Endothelial cell of umbilical vein (primary cell): ENCODE results near the gene TMEM204. TPM values are rescaled to one million over a fixed set of nuclear protein-coding genes. Genes with fewer than 3 reads are reported as not detected.

Experiments
- BruUV-seq: library from RNA; stranded (reverse); fragments of 400-500 nt; replicated peaks from 2 replicates; lab custom pipeline; 2021; lab: Mats Ljungman, UMichigan
- CTCF ChIA-PET: fragments of 300-600, 350-600 bp; sonication (Branson Sonifier 250); formaldehyde crosslinking; loops from one replicate; lab custom pipeline; 2021; ENCODE audit warnings: antibody characterized with exemption, inconsistent platforms; lab: Charles Lee
- POLR2A ChIA-PET: fragments of 300-600, 350-600 bp; sonication (Branson Sonifier 250); formaldehyde crosslinking; loops from one replicate; lab custom pipeline; 2021; ENCODE audit warnings: antibody characterized with exemption, inconsistent platforms; lab: Charles Lee
- DNase-seq: peaks from one replicate; pipeline ENCODE4 v3.0.0-alpha.2; 2011; ENCODE audit warnings: low read depth, low spot score
- FAIRE-seq: peaks from 2 replicates; lab custom pipeline; 2011; peaks lifted over from hg19 to GRCh38; lab: Jason Lieb, UNC
- H2AFZ ChIP-seq: 2 replicates; pipeline ENCODE4 v1.6.0; 2012; ENCODE audit warnings: low read depth, low read length, control low read depth, inconsistent platforms
- H3K27ac ChIP-seq: 2 replicates; pipeline ENCODE4 v1.5.1; 2011; ENCODE audit warnings: low read depth, mild to moderate bottlenecking, control low read depth, low read length, moderate library complexity; ENCODE audit not compliant: insufficient read depth
- H3K27me3 ChIP-seq, 2 experiments: 2 replicates each; pipeline versions ENCODE4 v1.6.0 to v1.6.1; 2011; ENCODE audit warnings: low read length in 2 of 2, mixed read lengths in 1 of 2; ENCODE audit not compliant: control insufficient read depth in 2 of 2, insufficient read depth in 2 of 2
- H3K36me3 ChIP-seq, 2 experiments: 2 replicates in 1 of 2; 3 replicates in 1 of 2; pipeline ENCODE4 v1.5.1; 2011; ENCODE audit warnings: low read length in 2 of 2, mild to moderate bottlenecking in 1 of 2, moderate library complexity in 1 of 2; ENCODE audit not compliant: control insufficient read depth in 2 of 2, insufficient read depth in 2 of 2; ENCODE audit errors: extremely low read depth in 1 of 2
- H3K4me1 ChIP-seq: 3 replicates; pipeline ENCODE4 v1.5.1; 2011; ENCODE audit warnings: mild to moderate bottlenecking, low read length; ENCODE audit not compliant: control insufficient read depth, insufficient read depth; ENCODE audit errors: extremely low read depth
- H3K4me2 ChIP-seq: 2 replicates; pipeline ENCODE4 v1.6.1; 2011; ENCODE audit warnings: low read length, control low read depth, mixed read lengths; ENCODE audit not compliant: insufficient read depth
- H3K4me3 ChIP-seq, 3 experiments: fragments of 200-600 bp in 1 of 3; sonication (generic), shearing (Covaris generic) in 1 of 3; replicated peaks in 1 of 3; 2 replicates each; pipeline ENCODE4 v1.5.1; 2011 to 2016; ENCODE audit warnings: control low read depth in 3 of 3, low read length in 3 of 3, mild to moderate bottlenecking in 2 of 3, inconsistent platforms in 1 of 3, low read depth in 1 of 3, moderate library complexity in 1 of 3; ENCODE audit not compliant: insufficient read depth in 1 of 3
- H3K79me2 ChIP-seq: 2 replicates; pipeline ENCODE4 v1.6.0; 2012; ENCODE audit warnings: low read length, inconsistent platforms; ENCODE audit not compliant: control insufficient read depth, insufficient read depth
- H3K9ac ChIP-seq: replicated peaks from 2 replicates; pipeline ENCODE3; 2011; ENCODE audit warnings: low read length, control low read depth; ENCODE audit not compliant: insufficient read depth; ENCODE audit errors: extremely low read depth
- H3K9me1 ChIP-seq: replicated peaks from 3 replicates; pipeline ENCODE4 v1.6.0; 2011; ENCODE audit warnings: mild to moderate bottlenecking, low read length; ENCODE audit not compliant: control insufficient read depth, insufficient read depth; ENCODE audit errors: extremely low read depth
- H3K9me3 ChIP-seq: replicated peaks from 2 replicates; pipeline ENCODE4 v1.5.1; 2012; ENCODE audit warnings: low read length, inconsistent platforms; ENCODE audit not compliant: control insufficient read depth, insufficient read depth
- H4K20me1 ChIP-seq: replicated peaks from 2 replicates; pipeline ENCODE3; 2011; ENCODE audit warnings: mild to moderate bottlenecking, low read length; ENCODE audit not compliant: control insufficient read depth, insufficient read depth; ENCODE audit errors: extremely low read depth
- CTCF ChIP-seq, 2 donors: IDR thresholded peaks; 1 replicate in 1 of 2; 2 replicates in 1 of 2; pipeline ENCODE4 v1.5.1; 2011; ENCODE audit warnings: low read length in 2 of 2, mild to moderate bottlenecking in 2 of 2, moderate library complexity in 2 of 2, control low read depth in 1 of 2, inconsistent platforms in 1 of 2, low read depth in 1 of 2; ENCODE audit not compliant: insufficient read depth in 1 of 2; ENCODE audit errors: extremely low read depth in 1 of 2
- EZH2 ChIP-seq: IDR thresholded peaks from 2 replicates; pipeline ENCODE4 v1.6.1; 2012; ENCODE audit warnings: borderline replicate concordance, low read depth, mild to moderate bottlenecking, moderate library complexity, low read length, inconsistent platforms; ENCODE audit not compliant: severe bottlenecking
- FOS ChIP-seq: IDR thresholded peaks from 2 replicates; pipeline ENCODE4 v1.6.1; 2011; ENCODE audit warnings: mild to moderate bottlenecking, low read length, moderate library complexity, borderline replicate concordance; ENCODE audit not compliant: insufficient read depth
- GATA2 ChIP-seq: IDR thresholded peaks from 2 replicates; pipeline ENCODE4 v1.7.0; 2011; ENCODE audit warnings: low read depth, mild to moderate bottlenecking, moderate library complexity, mixed read lengths, low read length; ENCODE audit not compliant: insufficient read length, insufficient read depth
- JUN ChIP-seq: IDR thresholded peaks from 2 replicates; pipeline ENCODE4 v1.6.1; 2011; ENCODE audit warnings: borderline replicate concordance, low read depth; ENCODE audit not compliant: insufficient read length, insufficient read depth
- MYC ChIP-seq: IDR thresholded peaks from one replicate; pipeline ENCODE4 v1.6.1; 2011; ENCODE audit warnings: mild to moderate bottlenecking, low read depth, low read length
- POLR2A ChIP-seq: IDR thresholded peaks from 2 replicates; pipeline ENCODE4 v1.6.1; 2012; ENCODE audit warnings: low read depth, mild to moderate bottlenecking, control low read depth, low read length
- POLR2AphosphoS5 ChIP-seq: IDR thresholded peaks from 2 replicates; pipeline ENCODE4 v1.6.1; 2012; ENCODE audit warnings: low read depth, mild to moderate bottlenecking, control low read depth, low read length, moderate library complexity; ENCODE audit not compliant: insufficient read depth
- dilution Hi-C: fragments of 300-500 bp; cut with MboI; formaldehyde crosslinking; loops from one replicate; pipeline ENCODE4 v1.15.0; 2019; ENCODE audit warnings: low sequenced_read_pairs; ENCODE audit not compliant: extremely low pct_ligation_motif_present
- intact Hi-C: fragments of 100-400 bp; cut with micrococcal nuclease; formaldehyde crosslinking; loops from one replicate; pipeline ENCODE4 v1.10.0; 2022
- polyA plus RNA-seq, 4 experiments: library from polyadenylated mRNA; depleted of rRNA in 3 of 4; stranded (reverse) in 3 of 4; unstranded in 1 of 4; fragments of >200 nt; gene quantifications; 2 replicates each; pipeline versions ENCODE4 v1.2.1 to v1.2.3, GENCODE V29; 2011 to 2012; ENCODE audit warnings: missing spikeins in 1 of 4
- total RNA-seq: library from RNA; stranded (reverse); gene quantifications from 2 replicates; pipeline ENCODE4 v1.2.3, GENCODE V29; 2021

Gene TMEM204
- total and polyA plus RNA-seq, 2 donors (not counting 3 experiments of a cell fraction or from before 2014, with no cell fraction given) = 32.5 to 50.7 TPM

GRCh38 chr16:1492082-1492922, 41.2 kb upstream of the TMEM204 start:
- H3K4me1 ChIP-seq = peaks cover 15% of the 10 kb centered on the region
- H3K27ac ChIP-seq = peak overlapping the region; percentile 84
- FAIRE-seq (no peak), DNase-seq (no peak)
- peak overlapping the region; percentile 98 for H2AFZ ChIP-seq
- TF ChIP-seq EZH2 (no peak), CTCF (IDR thresholded peaks at IDR 0.05; ENCODE audit: extremely low read depth in 1 of 2, insufficient read depth in 1 of 2, low read depth in 1 of 2, low read length in 2 of 2) (no peak), MYC (no peak), JUN (no peak), GATA2 (no peak), POLR2AphosphoS5 (no peak), POLR2A (no peak), FOS (no peak)
- H3K9me3 ChIP-seq = no peaks in the 10 kb centered on the region
- no peaks in the 10 kb centered on the region for H3K9me1 ChIP-seq
- intact Hi-C loops = loop anchor here (5.0 kb wide), 1 partner anchor 215 kb away; the partner anchor contains the start of gene MAPK8IP3
- no TSS peak for BruUV-seq
- peak overlapping the region in 1 of 3 experiments; percentile 77 for H3K4me3 ChIP-seq
- CTCF ChIA-PET = interaction anchor here (0.6 to 2.3 kb wide), 3 partner anchors 51 to 124 kb away, joined by 3 to 24 read pairs (median 3); no protein-coding TSS in a partner anchor
- H3K4me2 ChIP-seq = peak overlapping the region; percentile 41
- H4K20me1 ChIP-seq = no peaks in the 10 kb centered on the region
- no peaks in the 10 kb centered on the region for H3K27me3 ChIP-seq
- peak overlapping the region; percentile 93 for H3K9ac ChIP-seq
- POLR2A ChIA-PET = interaction anchor here (0.7 kb wide), 1 partner anchor 17 kb away, joined by 4 read pairs; no protein-coding TSS in a partner anchor
- dilution Hi-C loops = no loop called here
- peaks cover 3 to 8% of the 10 kb centered on the region in 2 experiments for H3K36me3 ChIP-seq
- H3K79me2 ChIP-seq = peaks cover 19% of the 10 kb centered on the region
